ENCODE measurements around the gene BPIFB2. TPM values are rescaled to one million over a fixed set of nuclear protein-coding genes. Genes with fewer than 3 reads are reported as not detected.

Gene BPIFB2
- polyA plus RNA-seq, 1 of the 3 experiments (the other 2 are of a cell fraction), result not detected

GRCh38 chr20:33000802-33001466 lies 6.6 kb upstream of the BPIFB2 start:
- TF ChIP-seq MEF2A (IDR thresholded peaks at IDR 0.05; ENCODE audit: borderline replicate concordance, low read depth) (no peak), TEAD4 (IDR thresholded peaks at IDR 0.05; ENCODE audit: borderline replicate concordance, insufficient read depth) (no peak), FOXJ3 (CRISPR knock-in tag; IDR thresholded peaks at IDR 0.05) (no peak), SIN3A (IDR thresholded peaks at IDR 0.05; ENCODE audit: borderline replicate concordance, low read depth, low read length) (no peak), POLR2AphosphoS5 (IDR thresholded peaks at IDR 0.05; ENCODE audit: low read depth, low read length) (no peak), PBX3 (IDR thresholded peaks at IDR 0.05) (no peak), CTCF (IDR thresholded peaks at IDR 0.05) (no peak), EZH2phosphoT487 (IDR thresholded peaks at IDR 0.05; ENCODE audit: borderline replicate concordance, low read depth) (no peak), USF2 (IDR thresholded peaks at IDR 0.05; ENCODE audit: borderline replicate concordance, low read depth, low read length) (no peak), GATA2 (CRISPR knock-in tag; IDR thresholded peaks at IDR 0.05) (no peak), RFX5 (IDR thresholded peaks at IDR 0.05; ENCODE audit: low read length) (no peak)
- TF ChIP-seq, protein P1, sequence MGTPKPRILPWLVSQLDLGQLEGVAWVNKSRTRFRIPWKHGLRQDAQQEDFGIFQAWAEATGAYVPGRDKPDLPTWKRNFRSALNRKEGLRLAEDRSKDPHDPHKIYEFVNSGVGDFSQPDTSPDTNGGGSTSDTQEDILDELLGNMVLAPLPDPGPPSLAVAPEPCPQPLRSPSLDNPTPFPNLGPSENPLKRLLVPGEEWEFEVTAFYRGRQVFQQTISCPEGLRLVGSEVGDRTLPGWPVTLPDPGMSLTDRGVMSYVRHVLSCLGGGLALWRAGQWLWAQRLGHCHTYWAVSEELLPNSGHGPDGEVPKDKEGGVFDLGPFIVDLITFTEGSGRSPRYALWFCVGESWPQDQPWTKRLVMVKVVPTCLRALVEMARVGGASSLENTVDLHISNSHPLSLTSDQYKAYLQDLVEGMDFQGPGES (IDR thresholded peaks at IDR 0.05; ENCODE audit: low read depth, low read length), result no peak
- TF ChIP-seq, protein P2, sequence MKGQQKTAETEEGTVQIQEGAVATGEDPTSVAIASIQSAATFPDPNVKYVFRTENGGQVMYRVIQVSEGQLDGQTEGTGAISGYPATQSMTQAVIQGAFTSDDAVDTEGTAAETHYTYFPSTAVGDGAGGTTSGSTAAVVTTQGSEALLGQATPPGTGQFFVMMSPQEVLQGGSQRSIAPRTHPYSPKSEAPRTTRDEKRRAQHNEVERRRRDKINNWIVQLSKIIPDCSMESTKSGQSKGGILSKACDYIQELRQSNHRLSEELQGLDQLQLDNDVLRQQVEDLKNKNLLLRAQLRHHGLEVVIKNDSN (IDR thresholded peaks at IDR 0.05; ENCODE audit: borderline replicate concordance, low read depth), result no peak
- TF ChIP-seq, protein P3, sequence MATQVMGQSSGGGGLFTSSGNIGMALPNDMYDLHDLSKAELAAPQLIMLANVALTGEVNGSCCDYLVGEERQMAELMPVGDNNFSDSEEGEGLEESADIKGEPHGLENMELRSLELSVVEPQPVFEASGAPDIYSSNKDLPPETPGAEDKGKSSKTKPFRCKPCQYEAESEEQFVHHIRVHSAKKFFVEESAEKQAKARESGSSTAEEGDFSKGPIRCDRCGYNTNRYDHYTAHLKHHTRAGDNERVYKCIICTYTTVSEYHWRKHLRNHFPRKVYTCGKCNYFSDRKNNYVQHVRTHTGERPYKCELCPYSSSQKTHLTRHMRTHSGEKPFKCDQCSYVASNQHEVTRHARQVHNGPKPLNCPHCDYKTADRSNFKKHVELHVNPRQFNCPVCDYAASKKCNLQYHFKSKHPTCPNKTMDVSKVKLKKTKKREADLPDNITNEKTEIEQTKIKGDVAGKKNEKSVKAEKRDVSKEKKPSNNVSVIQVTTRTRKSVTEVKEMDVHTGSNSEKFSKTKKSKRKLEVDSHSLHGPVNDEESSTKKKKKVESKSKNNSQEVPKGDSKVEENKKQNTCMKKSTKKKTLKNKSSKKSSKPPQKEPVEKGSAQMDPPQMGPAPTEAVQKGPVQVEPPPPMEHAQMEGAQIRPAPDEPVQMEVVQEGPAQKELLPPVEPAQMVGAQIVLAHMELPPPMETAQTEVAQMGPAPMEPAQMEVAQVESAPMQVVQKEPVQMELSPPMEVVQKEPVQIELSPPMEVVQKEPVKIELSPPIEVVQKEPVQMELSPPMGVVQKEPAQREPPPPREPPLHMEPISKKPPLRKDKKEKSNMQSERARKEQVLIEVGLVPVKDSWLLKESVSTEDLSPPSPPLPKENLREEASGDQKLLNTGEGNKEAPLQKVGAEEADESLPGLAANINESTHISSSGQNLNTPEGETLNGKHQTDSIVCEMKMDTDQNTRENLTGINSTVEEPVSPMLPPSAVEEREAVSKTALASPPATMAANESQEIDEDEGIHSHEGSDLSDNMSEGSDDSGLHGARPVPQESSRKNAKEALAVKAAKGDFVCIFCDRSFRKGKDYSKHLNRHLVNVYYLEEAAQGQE (IDR thresholded peaks at IDR 0.05; ENCODE audit: low read depth, low read length), result no peak
- no peaks in the 10 kb centered on the region for H3K79me2 ChIP-seq (ENCODE audit: insufficient read depth)
- H2AFZ ChIP-seq (ENCODE audit: low read depth), result no peak overlapping the region
- H3K9me3 ChIP-seq, result no peaks in the 10 kb centered on the region
- H3K9ac ChIP-seq, result no peak overlapping the region
- no peak overlapping the region for H3K4me3 ChIP-seq (ENCODE audit: low read depth in 2 of 2, low read length in 1 of 2)
- H4K20me1 ChIP-seq (ENCODE audit: insufficient read depth), result no peaks in the 10 kb centered on the region
- peaks cover 6% of the 10 kb centered on the region; the same call in 1 of the 2 replicates for H3K27me3 ChIP-seq (ENCODE audit: insufficient read depth)
- no peaks in the 10 kb centered on the region for H3K9me2 ChIP-seq
- H3F3A ChIP-seq (replicated peaks; ENCODE audit: insufficient read depth), result no peaks in the 10 kb centered on the region
- no peaks in the 10 kb centered on the region for H3K4me1 ChIP-seq (ENCODE audit: control insufficient read depth in 1 of 2, insufficient read depth in 2 of 2, low read depth in 1 of 2, low read length in 1 of 2)
- H3K36me3 ChIP-seq (replicated peaks in 1 of 2; ENCODE audit: control insufficient read depth in 1 of 2, insufficient read depth in 2 of 2, low read length in 1 of 2), result no peaks in the 10 kb centered on the region
- WGBS (ENCODE audit: low lambda C conversion rate), result 7% methylated on average over 9 of the region's 9 CpGs
- no peak for DNase-seq
- ChIA-PET POLR2A (no interaction called here), CTCF (no interaction called here)
- no peak overlapping the region for H3K4me2 ChIP-seq
- H3K27ac ChIP-seq (ENCODE audit: low read depth in 2 of 2, low read length in 1 of 2), result no peak overlapping the region

Measured in SK-N-SH (cell line).